Measurements from ENCODE around the gene TBCA. TPM values are rescaled to one million over a fixed set of nuclear protein-coding genes. Genes with fewer than 3 reads are reported as not detected.

Gene TBCA
- total RNA-seq, 2 donors from 2014 or later = 70.0 TPM

DNA sequence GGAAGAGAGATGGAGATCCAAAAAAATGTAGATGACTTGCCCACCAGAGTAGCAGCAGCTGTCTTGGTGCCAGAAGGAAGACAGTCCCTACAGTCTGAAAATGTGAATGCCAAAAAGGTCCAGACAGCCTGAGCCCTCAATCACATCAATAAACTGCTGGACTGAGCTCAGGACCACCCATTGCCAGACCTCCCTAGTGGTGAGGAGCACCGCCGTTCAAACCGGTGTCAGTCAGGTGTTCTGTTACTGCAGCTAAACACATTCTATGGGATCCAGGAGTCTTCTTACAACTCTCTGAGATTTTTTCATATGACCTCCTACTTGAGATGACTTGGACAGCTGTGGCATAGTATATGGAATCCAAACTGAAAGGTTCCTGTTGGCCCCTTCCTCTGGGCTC, 105.6 kb downstream of the TBCA start:
- TF ChIP-seq, protein P1, sequence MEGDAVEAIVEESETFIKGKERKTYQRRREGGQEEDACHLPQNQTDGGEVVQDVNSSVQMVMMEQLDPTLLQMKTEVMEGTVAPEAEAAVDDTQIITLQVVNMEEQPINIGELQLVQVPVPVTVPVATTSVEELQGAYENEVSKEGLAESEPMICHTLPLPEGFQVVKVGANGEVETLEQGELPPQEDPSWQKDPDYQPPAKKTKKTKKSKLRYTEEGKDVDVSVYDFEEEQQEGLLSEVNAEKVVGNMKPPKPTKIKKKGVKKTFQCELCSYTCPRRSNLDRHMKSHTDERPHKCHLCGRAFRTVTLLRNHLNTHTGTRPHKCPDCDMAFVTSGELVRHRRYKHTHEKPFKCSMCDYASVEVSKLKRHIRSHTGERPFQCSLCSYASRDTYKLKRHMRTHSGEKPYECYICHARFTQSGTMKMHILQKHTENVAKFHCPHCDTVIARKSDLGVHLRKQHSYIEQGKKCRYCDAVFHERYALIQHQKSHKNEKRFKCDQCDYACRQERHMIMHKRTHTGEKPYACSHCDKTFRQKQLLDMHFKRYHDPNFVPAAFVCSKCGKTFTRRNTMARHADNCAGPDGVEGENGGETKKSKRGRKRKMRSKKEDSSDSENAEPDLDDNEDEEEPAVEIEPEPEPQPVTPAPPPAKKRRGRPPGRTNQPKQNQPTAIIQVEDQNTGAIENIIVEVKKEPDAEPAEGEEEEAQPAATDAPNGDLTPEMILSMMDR (IDR thresholded peaks at IDR 0.05) = no peak
- Histone ChIP-seq H3K36me3 (no peaks in the 10 kb centered on the region), H3K4me3 (no peak overlapping the region), H3K27me3 (replicated peaks; ENCODE audit: insufficient read depth) (no peaks in the 10 kb centered on the region), H3K9me3 (peaks cover 2% of the 10 kb centered on the region), H3K4me1 (ENCODE audit: control insufficient read depth in 1 of 2, low read depth in 2 of 2) (no peaks in the 10 kb centered on the region), H3K27ac (no peak overlapping the region)
- ATAC-seq (ENCODE audit: insufficient number of reproducible peaks, low FRiP score, low read depth) = no peak
- no peak for DNase-seq (ENCODE audit: low spot score)

DNA sequence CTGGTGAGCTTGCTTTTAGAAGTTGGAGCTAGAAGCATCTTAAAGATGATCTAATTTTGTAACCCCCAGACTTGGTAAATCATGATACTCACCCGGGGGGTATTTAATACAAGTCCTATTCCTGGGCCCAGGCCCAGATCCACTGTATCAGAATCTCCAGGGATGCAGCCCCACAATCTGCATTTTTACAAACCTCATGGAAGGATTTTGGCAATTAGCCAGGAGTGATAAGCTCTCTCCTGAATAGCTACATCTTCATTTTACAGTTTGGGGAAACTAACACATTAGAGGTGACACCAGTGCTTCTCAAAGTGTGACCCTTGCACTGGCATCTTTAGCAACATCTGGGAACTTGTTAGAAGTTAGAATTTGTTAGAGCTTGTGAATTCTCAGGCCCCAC, 106.5 kb downstream of the TBCA start:
- Histone ChIP-seq H3K36me3 (no peaks in the 10 kb centered on the region), H3K4me1 (ENCODE audit: control insufficient read depth in 1 of 2, low read depth in 2 of 2) (no peaks in the 10 kb centered on the region), H3K9me3 (no peaks in the 10 kb centered on the region), H3K4me3 (no peak overlapping the region), H3K27ac (no peak overlapping the region), H3K27me3 (replicated peaks; ENCODE audit: insufficient read depth) (no peaks in the 10 kb centered on the region)
- TF ChIP-seq, protein P1 (IDR thresholded peaks at IDR 0.05) = no peak
- DNase-seq (ENCODE audit: low spot score) = no peak
- no peak for ATAC-seq (ENCODE audit: insufficient number of reproducible peaks, low FRiP score, low read depth)

DNA sequence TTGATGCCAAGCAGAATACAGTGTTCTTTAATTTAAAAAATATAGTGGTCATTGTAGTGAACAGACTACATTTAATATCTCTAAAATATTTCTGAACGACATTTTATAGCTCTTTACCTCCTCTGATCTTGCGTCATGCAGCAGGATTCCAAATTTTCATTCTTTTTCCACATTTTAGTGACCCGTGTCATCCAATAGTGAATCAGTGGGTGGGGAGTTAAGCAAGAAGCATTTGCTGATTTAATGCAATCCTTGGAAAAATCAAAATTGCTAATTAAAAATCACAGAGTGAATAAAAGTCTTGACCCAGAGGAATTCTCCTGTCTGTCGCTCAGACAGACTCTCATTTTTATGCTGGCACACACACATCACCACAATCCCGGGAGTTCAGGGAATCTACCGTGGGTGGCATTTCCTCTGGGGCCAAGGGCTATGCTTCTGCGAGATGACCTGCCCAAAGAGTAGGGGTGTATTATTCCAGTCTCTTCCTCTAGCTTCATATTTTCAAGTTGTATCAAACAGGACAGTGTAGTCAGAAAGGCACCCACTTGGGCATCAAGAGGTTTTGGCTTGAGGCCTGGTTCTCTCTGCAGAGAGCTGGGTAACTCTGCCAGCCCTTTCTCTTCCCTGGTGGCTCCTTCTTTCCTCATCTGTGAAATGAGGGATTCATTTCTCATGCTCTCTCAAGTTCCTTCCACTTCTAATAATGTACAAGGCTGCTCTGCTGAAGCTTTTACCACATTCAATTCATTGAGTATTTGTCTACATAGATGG, 112.9 kb downstream of the TBCA start:
- TF ChIP-seq, protein P1 (IDR thresholded peaks at IDR 0.05) = no peak
- DNase-seq (ENCODE audit: low spot score) = no peak
- Histone ChIP-seq H3K27ac (no peak overlapping the region), H3K36me3 (no peaks in the 10 kb centered on the region), H3K4me3 (no peak overlapping the region), H3K4me1 (ENCODE audit: control insufficient read depth in 1 of 2, low read depth in 2 of 2) (no peaks in the 10 kb centered on the region), H3K9me3 (no peaks in the 10 kb centered on the region), H3K27me3 (replicated peaks; ENCODE audit: insufficient read depth) (no peaks in the 10 kb centered on the region)
- no peak for ATAC-seq (ENCODE audit: insufficient number of reproducible peaks, low FRiP score, low read depth)

DNA sequence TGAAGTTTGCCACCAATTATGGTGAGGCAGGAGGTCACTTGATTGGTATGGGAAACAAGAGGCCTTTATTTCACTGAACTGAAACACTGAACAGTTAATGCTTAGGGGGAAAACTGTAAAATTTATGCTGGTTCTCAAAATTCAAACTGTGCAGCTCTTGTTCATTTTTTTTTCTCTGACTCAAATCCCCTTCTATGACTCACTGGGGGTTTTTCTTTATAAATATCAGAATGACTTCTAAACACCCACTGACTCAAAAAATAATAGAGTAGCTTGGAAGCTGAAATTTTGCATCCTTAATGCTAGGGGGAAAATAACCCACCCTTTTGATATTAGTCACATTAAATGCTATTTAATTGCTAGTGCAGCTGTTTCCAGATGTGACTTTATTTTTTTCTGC, 113.5 kb downstream of the TBCA start:
- ATAC-seq (ENCODE audit: insufficient number of reproducible peaks, low FRiP score, low read depth) = no peak
- TF ChIP-seq, protein P1 (IDR thresholded peaks at IDR 0.05) = no peak

DNA sequence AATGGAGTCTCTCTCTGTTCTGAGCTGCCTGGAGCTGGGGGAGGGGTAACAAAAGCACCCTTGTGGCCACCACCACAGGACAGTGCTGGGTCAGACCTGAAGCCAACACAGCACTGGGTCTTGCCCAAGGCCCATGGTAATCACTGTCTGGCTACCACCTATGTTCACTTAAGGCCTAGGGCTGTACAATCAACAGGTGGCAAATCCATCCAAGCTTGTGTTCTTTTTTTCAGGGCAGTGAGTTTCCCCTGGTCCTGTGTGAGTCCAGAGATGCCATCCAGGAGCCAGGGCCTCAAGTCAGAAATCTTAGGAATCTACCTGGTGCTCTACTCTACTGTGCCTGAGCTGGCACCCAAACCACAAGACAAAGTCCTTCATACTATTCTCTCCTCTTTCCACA, 117.5 kb downstream of the TBCA start:
- Histone ChIP-seq H3K27ac (no peak overlapping the region), H3K27me3 (replicated peaks; ENCODE audit: insufficient read depth) (no peaks in the 10 kb centered on the region), H3K4me1 (ENCODE audit: control insufficient read depth in 1 of 2, low read depth in 2 of 2) (no peaks in the 10 kb centered on the region), H3K36me3 (no peaks in the 10 kb centered on the region), H3K9me3 (no peaks in the 10 kb centered on the region), H3K4me3 (no peak overlapping the region)
- TF ChIP-seq, protein P1 (IDR thresholded peaks at IDR 0.05) = no peak
- DNase-seq (ENCODE audit: low spot score) (no peak), ATAC-seq (ENCODE audit: insufficient number of reproducible peaks, low FRiP score, low read depth) (no peak)

More for the DNA sequence above, 113.5 kb downstream of the TBCA start:
- H3K27me3 ChIP-seq (replicated peaks; ENCODE audit: insufficient read depth) = no peaks in the 10 kb centered on the region
- no peaks in the 10 kb centered on the region for H3K36me3 ChIP-seq
- no peaks in the 10 kb centered on the region for H3K9me3 ChIP-seq
- H3K4me3 ChIP-seq = no peak overlapping the region
- no peak overlapping the region for H3K27ac ChIP-seq
- DNase-seq (ENCODE audit: low spot score) = no peak
- no peaks in the 10 kb centered on the region for H3K4me1 ChIP-seq (ENCODE audit: control insufficient read depth in 1 of 2, low read depth in 2 of 2)
